AG04450 (cell line): ENCODE data around the gene FOXF2. TPM values are rescaled to one million over a fixed set of nuclear protein-coding genes. Genes with fewer than 3 reads are reported as not detected.

Experiments
- CTCF ChIA-PET: fragments of 300-600, 350-600 bp; formaldehyde crosslinking; extraction: SDS; loops from one replicate; lab custom pipeline; 2022; ENCODE audit warnings: antibody characterized with exemption, inconsistent platforms; lab: Charles Lee
- POLR2A ChIA-PET: fragments of 350-600 bp; formaldehyde crosslinking; extraction: SDS; loops from one replicate; lab custom pipeline; 2021; ENCODE audit warnings: antibody characterized with exemption, inconsistent platforms; lab: Yijun Ruan, JAX
- DNase-seq: peaks from one replicate; pipeline ENCODE4 v3.0.0-alpha.2; 2011; ENCODE audit warnings: low read depth, low spot score
- H3K27ac ChIP-seq: one replicate; pipeline ENCODE4 v1.5.1; 2012; ENCODE audit warnings: low read depth, low read length, control low read depth
- H3K27me3 ChIP-seq: one replicate; pipeline ENCODE4 v1.6.0; 2012; ENCODE audit warnings: low read length; ENCODE audit not compliant: control insufficient read depth, insufficient read depth
- H3K4me3 ChIP-seq: 2 replicates; pipeline ENCODE4 v1.5.1; 2011; ENCODE audit warnings: mild to moderate bottlenecking, low read depth, low read length, control low read depth
- H3K9me3 ChIP-seq: 2 replicates; pipeline ENCODE4 v1.5.1; 2012; ENCODE audit warnings: low read length; ENCODE audit not compliant: control insufficient read depth, insufficient read depth
- CTCF ChIP-seq: IDR thresholded peaks from 2 replicates; pipeline ENCODE4 v1.5.1; 2011; ENCODE audit warnings: low read depth, low read length, control low read depth, inconsistent platforms
- polyA plus RNA-seq: library from polyadenylated mRNA; depleted of rRNA; stranded (reverse); fragments of >200 nt; gene quantifications from 2 replicates; pipeline ENCODE4 v1.2.3, GENCODE V29; 2011

Gene FOXF2
- polyA plus RNA-seq, 1 experiment = 17.3 TPM

- H3K27ac ChIP-seq = no peak overlapping the region
- H3K9me3 ChIP-seq = peaks cover 11% of the 10 kb centered on the region
- POLR2A ChIA-PET = no interaction called here
- H3K4me3 ChIP-seq = no peak overlapping the region
- CTCF ChIA-PET = no interaction called here
- H3K27me3 ChIP-seq = no peaks in the 10 kb centered on the region
- no peak for TF ChIP-seq CTCF
- DNase-seq = no peak
Observed at GRCh38 chr6:1402868-1403267, 13.5 kb downstream of the FOXF2 start.

GRCh38 chr6:1403851-1404712 is 14.7 kb downstream of the FOXF2 start:
- no peak for TF ChIP-seq CTCF
- DNase-seq = no peak
- no peaks in the 10 kb centered on the region for H3K27me3 ChIP-seq
- ChIA-PET CTCF (interaction anchor here (1.7 kb wide), 1 partner anchor 13 kb away, joined by 4 read pairs; no protein-coding TSS in a partner anchor), POLR2A (no interaction called here)
- peaks cover 11% of the 10 kb centered on the region for H3K9me3 ChIP-seq
- H3K4me3 ChIP-seq = no peak overlapping the region
- H3K27ac ChIP-seq = no peak overlapping the region

- no peak overlapping the region for H3K27ac ChIP-seq
- no peak for TF ChIP-seq CTCF
- POLR2A ChIA-PET = no interaction called here
- no peak for DNase-seq
- no peaks in the 10 kb centered on the region for H3K27me3 ChIP-seq
- CTCF ChIA-PET = interaction anchor here (0.6 to 1.8 kb wide), 4 partner anchors 7 to 982 kb away, joined by 4 to 13 read pairs (median 8); no protein-coding TSS in a partner anchor
- no peak overlapping the region for H3K4me3 ChIP-seq
- peaks cover 11% of the 10 kb centered on the region for H3K9me3 ChIP-seq
Observed at GRCh38 chr6:1404713-1405098, 15.3 kb downstream of the FOXF2 start.

- TF ChIP-seq CTCF = no peak
- no peak for DNase-seq
- CTCF ChIA-PET = interaction anchor here (0.6 to 1.8 kb wide), 5 partner anchors 8 to 982 kb away, joined by 3 to 13 read pairs (median 4); no protein-coding TSS in a partner anchor
- Histone ChIP-seq H3K27ac (no peak overlapping the region), H3K4me3 (no peak overlapping the region), H3K9me3 (peaks cover 9% of the 10 kb centered on the region), H3K27me3 (no peaks in the 10 kb centered on the region)
- POLR2A ChIA-PET = interaction anchor here (1.0 kb wide), 1 partner anchor 8 kb away, joined by 3 read pairs; no protein-coding TSS in a partner anchor
Observed at GRCh38 chr6:1405221-1405620, 15.8 kb downstream of the FOXF2 start.
